ENCODE results near the gene MED26.

The MED26 gene

DNA sequence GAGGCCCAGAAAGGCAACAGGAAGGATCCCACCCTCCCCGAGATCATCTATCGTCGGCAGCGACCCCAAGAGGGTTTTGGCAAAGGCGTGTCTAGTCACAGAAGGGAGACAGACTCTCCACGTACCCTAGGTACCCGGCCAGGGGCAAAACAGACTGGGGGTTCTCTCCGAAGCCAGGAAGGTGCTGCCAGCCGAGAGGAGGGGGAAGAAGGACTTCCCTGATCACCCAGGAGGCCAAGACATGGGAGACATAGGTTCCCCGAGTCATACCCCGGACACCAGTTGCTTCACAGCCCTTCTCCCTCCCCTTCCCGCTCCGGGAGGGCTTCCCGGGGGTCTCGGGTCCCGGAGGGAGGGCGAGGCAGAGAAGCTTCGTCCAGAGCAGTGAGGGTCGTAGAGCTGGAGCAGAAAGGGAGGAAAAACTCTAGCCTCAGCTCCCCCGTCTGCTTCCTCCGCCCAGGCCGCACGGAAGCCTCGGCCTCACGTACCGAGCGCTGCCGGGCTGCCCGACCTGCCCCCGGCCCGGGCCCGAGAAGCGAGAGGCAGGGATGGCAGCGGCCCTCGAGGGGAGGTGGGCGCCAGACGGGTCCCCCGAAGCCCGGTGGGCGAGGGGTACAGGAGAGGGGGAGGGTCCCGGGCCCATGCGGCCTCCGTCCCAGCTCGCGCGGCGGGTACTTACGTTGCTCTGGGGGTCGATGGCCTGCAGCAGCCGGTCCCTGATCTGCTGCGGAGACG is 644 bp downstream of the MED26 start:
- H3K9me3 Mint-ChIP-seq = no peaks in the 10 kb centered on the region
- H3K36me3 Mint-ChIP-seq = peaks cover 5% of the 10 kb centered on the region
- peak overlapping the region; percentile 90 for H3K4me3 Mint-ChIP-seq
- H3K4me1 Mint-ChIP-seq = peaks cover 38% of the 10 kb centered on the region
- H3K27ac Mint-ChIP-seq = peak overlapping the region; percentile 84
- no peaks in the 10 kb centered on the region for H3K27me3 Mint-ChIP-seq

DNA sequence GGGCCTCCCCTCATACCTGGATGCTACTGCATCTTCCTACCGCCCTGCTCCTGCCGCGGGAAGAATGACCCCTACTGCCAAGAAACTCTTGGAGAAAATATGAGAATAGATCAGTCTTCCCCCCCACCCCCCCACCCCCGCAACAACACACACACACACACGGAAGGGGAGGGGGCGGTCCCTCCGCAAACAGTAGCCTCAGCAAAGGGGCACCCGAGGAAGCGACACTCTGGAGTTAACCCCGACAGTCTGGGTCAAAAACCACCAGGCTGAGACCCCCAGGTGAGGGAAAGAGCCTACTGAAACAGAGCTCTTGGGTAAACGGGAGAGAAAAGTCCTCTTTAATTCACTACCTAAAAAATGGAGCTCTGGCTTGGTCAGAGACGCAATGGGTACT is 1.2 kb downstream of the MED26 start:
- Mint-ChIP-seq H3K4me1 (peaks cover 44% of the 10 kb centered on the region), H3K27me3 (no peaks in the 10 kb centered on the region), H3K36me3 (peaks cover 3% of the 10 kb centered on the region), H3K9me3 (no peaks in the 10 kb centered on the region), H3K27ac (peak overlapping the region; percentile 84), H3K4me3 (peak overlapping the region; percentile 90)

DNA sequence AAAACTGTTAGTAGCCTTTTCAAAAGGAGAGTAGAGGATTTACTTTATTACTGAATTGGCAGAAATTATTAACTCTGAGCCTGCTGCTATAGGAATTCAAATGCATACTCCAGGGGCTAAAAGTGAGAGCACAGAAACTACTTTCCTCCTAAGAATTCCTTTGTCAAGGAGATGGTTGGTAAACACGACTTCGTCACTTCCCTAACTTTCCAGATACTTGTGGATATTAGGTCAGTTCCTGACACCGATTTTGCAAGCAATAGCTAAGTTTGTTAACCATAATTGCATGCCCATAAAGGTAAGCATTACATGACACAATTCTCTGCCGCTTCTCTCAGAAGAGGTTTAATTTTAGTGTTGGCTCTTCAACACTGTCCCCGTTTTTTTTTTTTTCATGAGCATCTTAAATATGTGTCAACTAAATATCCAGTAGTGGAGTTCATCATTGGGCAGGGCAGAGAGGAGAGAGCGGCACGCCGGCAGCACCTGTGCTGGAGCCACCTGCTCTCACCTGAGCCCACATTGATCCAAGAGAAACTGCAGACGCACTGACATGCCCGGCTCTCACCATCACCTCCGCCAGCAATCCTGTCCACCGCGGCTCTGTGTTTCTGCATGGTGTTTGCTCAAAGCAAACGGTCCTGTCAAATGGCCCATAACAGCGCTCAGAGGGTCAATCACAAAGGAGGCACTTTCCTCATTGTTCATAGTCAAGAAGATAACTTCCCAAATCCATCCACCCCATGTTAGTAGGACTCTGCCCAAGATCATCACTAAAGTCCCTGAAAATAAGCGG is 2.6 kb downstream of the MED26 start:
- peaks cover 2% of the 10 kb centered on the region for H3K36me3 Mint-ChIP-seq
- H3K4me3 Mint-ChIP-seq = no peak overlapping the region
- H3K4me1 Mint-ChIP-seq = peaks cover 57% of the 10 kb centered on the region

GRCh38 chr19:16624236-16624635 is 3.8 kb downstream of the MED26 start:
- H3K9me3 Mint-ChIP-seq = no peaks in the 10 kb centered on the region
- H3K4me3 Mint-ChIP-seq = no peak overlapping the region
- no peaks in the 10 kb centered on the region for H3K27me3 Mint-ChIP-seq
- peaks cover 2% of the 10 kb centered on the region for H3K36me3 Mint-ChIP-seq
- no peak overlapping the region for H3K27ac Mint-ChIP-seq
- peaks cover 63% of the 10 kb centered on the region for H3K4me1 Mint-ChIP-seq

More for the DNA sequence above, 2.6 kb downstream of the MED26 start:
- peak overlapping the region; percentile 5 for H3K27ac Mint-ChIP-seq
- H3K27me3 Mint-ChIP-seq = no peaks in the 10 kb centered on the region
- H3K9me3 Mint-ChIP-seq = no peaks in the 10 kb centered on the region

DNA sequence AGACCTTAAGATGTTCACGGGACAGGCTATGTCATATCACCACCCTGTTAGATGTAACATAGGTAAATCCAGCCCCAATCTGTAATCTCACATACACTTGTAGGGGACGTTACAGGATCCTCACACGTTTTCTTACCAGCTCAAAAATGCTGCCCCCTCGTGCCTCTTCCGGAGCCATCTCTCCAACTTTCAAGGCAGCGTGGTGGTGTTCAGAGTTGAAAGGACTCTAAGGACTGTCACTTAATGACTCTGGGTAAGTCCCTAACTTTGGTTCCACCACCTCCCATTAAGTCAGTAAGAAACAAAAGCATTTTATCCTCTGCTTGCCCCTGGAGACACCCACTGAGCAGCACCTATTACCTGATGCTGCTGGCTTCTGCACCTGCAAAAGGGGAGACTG is 4.4 kb downstream of the MED26 start:
- H3K27me3 Mint-ChIP-seq = no peaks in the 10 kb centered on the region
- H3K27ac Mint-ChIP-seq = no peak overlapping the region
- peaks cover 2% of the 10 kb centered on the region for H3K36me3 Mint-ChIP-seq
- H3K9me3 Mint-ChIP-seq = no peaks in the 10 kb centered on the region
- peaks cover 66% of the 10 kb centered on the region for H3K4me1 Mint-ChIP-seq
- H3K4me3 Mint-ChIP-seq = no peak overlapping the region

- no peak overlapping the region for H3K27ac Mint-ChIP-seq
- H3K4me1 Mint-ChIP-seq = peaks cover 71% of the 10 kb centered on the region
- peaks cover 2% of the 10 kb centered on the region for H3K36me3 Mint-ChIP-seq
- H3K4me3 Mint-ChIP-seq = no peak overlapping the region
- no peaks in the 10 kb centered on the region for H3K9me3 Mint-ChIP-seq
- H3K27me3 Mint-ChIP-seq = no peaks in the 10 kb centered on the region
Measured at GRCh38 chr19:16623066-16623465, 4.9 kb downstream of the MED26 start.

DNA sequence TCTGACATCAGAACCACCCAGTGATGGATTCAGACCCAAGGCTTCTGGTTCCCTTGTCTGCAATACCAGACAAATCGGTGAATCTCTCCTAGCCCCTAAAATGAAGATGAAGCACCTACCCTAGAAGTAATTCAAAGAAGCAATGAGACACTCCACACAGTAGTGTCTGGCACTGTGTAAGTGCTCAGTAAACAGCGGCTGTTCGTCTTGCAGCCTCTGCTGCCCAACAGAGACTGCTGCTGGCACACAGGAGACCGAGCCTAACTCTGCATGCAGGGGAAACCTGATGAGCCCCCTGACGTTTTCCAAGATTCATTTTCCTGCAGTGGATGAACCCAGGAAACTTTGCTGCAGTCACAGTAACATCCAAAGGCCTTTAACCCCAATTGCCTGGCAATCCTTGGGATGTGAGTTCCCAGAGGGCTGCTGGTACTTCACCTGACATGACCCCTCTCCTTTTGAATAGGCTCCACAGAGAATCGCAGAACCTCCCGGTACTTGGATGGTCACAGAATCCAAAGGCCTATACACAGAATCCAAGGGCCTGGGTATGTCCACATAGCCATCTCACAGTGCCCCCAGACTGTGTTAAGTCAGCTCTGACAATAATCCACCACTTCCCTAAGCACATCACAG is 6.7 kb downstream of the MED26 start:
- Mint-ChIP-seq H3K4me3 (no peak overlapping the region), H3K4me1 (peaks cover 81% of the 10 kb centered on the region), H3K36me3 (peaks cover 2% of the 10 kb centered on the region), H3K27me3 (no peaks in the 10 kb centered on the region), H3K9me3 (no peaks in the 10 kb centered on the region), H3K27ac (no peak overlapping the region)

DNA sequence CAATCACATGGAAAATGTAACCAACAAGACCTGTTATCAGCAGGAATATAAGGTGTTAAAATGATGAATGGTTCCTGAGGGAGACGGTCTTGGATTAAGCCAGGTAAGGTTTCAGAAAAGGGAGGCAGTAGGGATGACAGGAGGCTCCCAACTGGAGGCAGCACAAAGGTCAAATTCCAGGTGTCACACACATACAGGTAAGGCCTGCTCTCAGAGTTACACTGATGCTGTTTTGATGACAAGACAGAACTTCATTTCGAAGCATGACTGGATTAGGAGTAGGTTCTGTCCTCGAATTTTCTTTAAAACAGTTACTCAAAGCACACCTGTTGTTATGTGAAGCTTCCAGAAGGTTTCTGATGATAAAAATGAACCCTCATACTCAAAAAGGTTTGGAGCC is 7.4 kb downstream of the MED26 start:
- no peak overlapping the region for H3K27ac Mint-ChIP-seq
- no peaks in the 10 kb centered on the region for H3K9me3 Mint-ChIP-seq
- H3K4me3 Mint-ChIP-seq = no peak overlapping the region

DNA sequence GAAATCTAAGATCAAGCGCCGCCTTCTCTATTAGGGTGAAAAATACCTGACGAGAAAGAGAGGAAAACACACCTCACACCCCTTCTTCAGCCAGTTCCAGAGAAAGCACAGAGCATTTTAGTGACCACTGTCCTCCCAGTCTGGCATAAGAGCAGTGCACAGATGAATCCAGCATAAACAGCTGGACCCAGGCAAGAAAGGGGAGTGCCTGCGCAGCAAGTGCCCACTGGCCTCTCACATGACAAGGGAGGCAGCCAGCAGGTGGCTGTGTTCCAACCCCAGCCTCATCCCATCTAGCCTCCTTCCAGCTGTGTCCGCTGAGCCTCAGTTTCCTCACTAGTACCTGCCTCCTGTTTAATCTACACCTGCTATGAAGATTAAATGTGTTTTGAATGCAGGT is 8.0 kb downstream of the MED26 start:
- no peaks in the 10 kb centered on the region for H3K36me3 Mint-ChIP-seq
- H3K27me3 Mint-ChIP-seq = no peaks in the 10 kb centered on the region
- H3K9me3 Mint-ChIP-seq = no peaks in the 10 kb centered on the region
- no peak overlapping the region for H3K4me3 Mint-ChIP-seq
- H3K27ac Mint-ChIP-seq = no peak overlapping the region
- peaks cover 81% of the 10 kb centered on the region for H3K4me1 Mint-ChIP-seq

More for the DNA sequence above, 7.4 kb downstream of the MED26 start:
- H3K36me3 Mint-ChIP-seq = peaks cover 2% of the 10 kb centered on the region
- H3K27me3 Mint-ChIP-seq = no peaks in the 10 kb centered on the region
- H3K4me1 Mint-ChIP-seq = peaks cover 81% of the 10 kb centered on the region

GRCh38 chr19:16619457-16619856 is 8.5 kb downstream of the MED26 start:
- Mint-ChIP-seq H3K4me1 (peaks cover 80% of the 10 kb centered on the region), H3K9me3 (no peaks in the 10 kb centered on the region), H3K36me3 (no peaks in the 10 kb centered on the region), H3K4me3 (no peak overlapping the region), H3K27me3 (no peaks in the 10 kb centered on the region), H3K27ac (no peak overlapping the region)

GRCh38 chr19:16618248-16618647 is 9.8 kb downstream of the MED26 start:
- Mint-ChIP-seq H3K4me1 (peaks cover 86% of the 10 kb centered on the region), H3K36me3 (no peaks in the 10 kb centered on the region), H3K4me3 (no peak overlapping the region), H3K27ac (peak overlapping the region; percentile 82), H3K27me3 (no peaks in the 10 kb centered on the region), H3K9me3 (no peaks in the 10 kb centered on the region)

DNA sequence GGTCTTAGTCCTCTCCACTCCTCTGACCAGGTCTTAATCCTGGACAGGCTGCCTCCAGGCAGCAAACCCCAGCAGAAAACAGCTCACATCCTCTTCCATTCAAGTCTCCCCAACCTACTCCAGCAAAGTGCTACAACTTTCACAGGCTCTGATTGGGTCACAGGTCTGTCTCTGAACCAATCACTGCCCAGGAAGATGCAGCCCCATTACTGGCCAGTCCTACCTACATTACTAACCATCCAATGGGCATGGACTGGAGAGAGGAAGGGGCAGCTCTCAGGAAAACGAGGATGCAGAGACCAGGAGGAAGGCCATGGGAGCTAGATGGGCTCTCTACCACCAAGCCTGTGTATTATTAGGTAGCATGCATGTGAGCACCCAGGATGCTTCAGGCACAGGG is 12.2 kb downstream of the MED26 start:
- no peaks in the 10 kb centered on the region for H3K36me3 Mint-ChIP-seq
- H3K27ac Mint-ChIP-seq = no peak overlapping the region
- H3K9me3 Mint-ChIP-seq = no peaks in the 10 kb centered on the region
- H3K4me1 Mint-ChIP-seq = peaks cover 93% of the 10 kb centered on the region
- no peak overlapping the region for H3K4me3 Mint-ChIP-seq
- H3K27me3 Mint-ChIP-seq = no peaks in the 10 kb centered on the region

- Mint-ChIP-seq H3K4me3 (peak overlapping the region; percentile 12), H3K36me3 (no peaks in the 10 kb centered on the region), H3K27ac (no peak overlapping the region), H3K27me3 (no peaks in the 10 kb centered on the region), H3K9me3 (no peaks in the 10 kb centered on the region), H3K4me1 (peaks cover 89% of the 10 kb centered on the region)
Measured at GRCh38 chr19:16614941-16615340, 13.1 kb downstream of the MED26 start.

DNA sequence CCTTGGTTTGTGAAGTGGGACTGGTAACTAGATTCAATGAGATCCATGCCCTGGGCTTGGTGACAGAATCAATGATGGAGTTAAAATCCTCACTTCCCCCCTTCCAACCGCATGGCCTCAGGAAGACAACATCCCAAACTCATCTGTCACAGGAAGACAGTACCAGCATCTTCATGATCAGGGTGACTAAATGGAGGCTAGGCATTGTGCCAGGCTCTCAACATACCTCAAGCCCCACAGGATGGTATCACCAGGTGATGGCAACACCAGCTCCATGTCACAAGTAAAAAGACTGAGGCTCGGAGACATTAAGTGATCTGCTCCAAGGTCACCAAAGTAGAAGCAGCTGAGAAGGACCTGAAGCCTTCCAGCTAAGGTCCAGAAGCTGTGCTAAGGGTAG is 14.2 kb downstream of the MED26 start:
- no peaks in the 10 kb centered on the region for H3K27me3 Mint-ChIP-seq
- H3K4me1 Mint-ChIP-seq = peaks cover 84% of the 10 kb centered on the region
- H3K27ac Mint-ChIP-seq = no peak overlapping the region
- no peak overlapping the region for H3K4me3 Mint-ChIP-seq
- H3K9me3 Mint-ChIP-seq = no peaks in the 10 kb centered on the region
- no peaks in the 10 kb centered on the region for H3K36me3 Mint-ChIP-seq

- Mint-ChIP-seq H3K36me3 (no peaks in the 10 kb centered on the region), H3K4me3 (no peak overlapping the region), H3K4me1 (peaks cover 82% of the 10 kb centered on the region), H3K9me3 (no peaks in the 10 kb centered on the region), H3K27ac (no peak overlapping the region), H3K27me3 (no peaks in the 10 kb centered on the region)
Measured at GRCh38 chr19:16612636-16613035, 15.4 kb downstream of the MED26 start.

GRCh38 chr19:16611121-16611520 is 16.9 kb downstream of the MED26 start:
- H3K4me3 Mint-ChIP-seq = no peak overlapping the region
- no peak overlapping the region for H3K27ac Mint-ChIP-seq
- H3K9me3 Mint-ChIP-seq = no peaks in the 10 kb centered on the region
- H3K4me1 Mint-ChIP-seq = peaks cover 70% of the 10 kb centered on the region
- H3K27me3 Mint-ChIP-seq = no peaks in the 10 kb centered on the region
- no peaks in the 10 kb centered on the region for H3K36me3 Mint-ChIP-seq
